ENCODE measurements around the gene PRICKLE2. TPM values are rescaled to one million over a fixed set of nuclear protein-coding genes. Genes with fewer than 3 reads are reported as not detected.

PRICKLE2 gene
- total RNA-seq, 1 donor from 2014 or later = 24.7 TPM

- no peak for DNase-seq (ENCODE audit: extremely low spot score, unreplicated experiment)
- peaks cover 4% of the 10 kb centered on the region for H3K4me1 Mint-ChIP-seq (ENCODE audit: unreplicated experiment)
- H3K9me3 Mint-ChIP-seq (ENCODE audit: unreplicated experiment) = no peaks in the 10 kb centered on the region
- no peak overlapping the region for H3K27ac Mint-ChIP-seq (ENCODE audit: unreplicated experiment)
- H3K27me3 Mint-ChIP-seq (ENCODE audit: unreplicated experiment) = no peaks in the 10 kb centered on the region
- no peak for TF ChIP-seq CTCF (IDR thresholded peaks at IDR 0.05)
- no peak overlapping the region for H3K4me3 Mint-ChIP-seq (ENCODE audit: unreplicated experiment)
- H3K36me3 Mint-ChIP-seq (ENCODE audit: unreplicated experiment) = no peaks in the 10 kb centered on the region
Measured at GRCh38 chr3:64046592-64046991, 178.7 kb downstream of the PRICKLE2 start.

DNA sequence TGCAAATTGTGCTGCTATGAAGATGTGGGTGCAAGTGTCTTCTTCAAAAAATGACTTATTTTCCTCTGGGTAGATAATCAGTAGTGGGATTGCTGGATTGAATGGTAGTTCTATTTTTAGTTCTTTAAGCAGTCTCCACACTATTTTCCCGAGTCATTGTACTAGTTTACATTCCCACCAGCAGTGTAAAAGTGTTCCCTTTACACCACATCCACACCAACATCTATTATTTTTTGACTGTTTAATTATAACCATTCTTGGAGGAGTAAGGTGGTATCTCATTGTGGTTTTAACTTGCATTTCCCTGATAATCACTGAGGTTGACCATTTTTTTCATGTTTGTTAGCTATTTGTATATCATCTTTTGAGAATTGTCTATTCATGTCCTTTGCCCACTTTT is 182.3 kb downstream of the PRICKLE2 start:
- no peak for TF ChIP-seq CTCF (IDR thresholded peaks at IDR 0.05)
- peaks cover 8% of the 10 kb centered on the region for H3K27me3 Mint-ChIP-seq (ENCODE audit: unreplicated experiment)
- H3K4me3 Mint-ChIP-seq (ENCODE audit: unreplicated experiment) = no peak overlapping the region
- no peaks in the 10 kb centered on the region for H3K9me3 Mint-ChIP-seq (ENCODE audit: unreplicated experiment)
- no peak for DNase-seq (ENCODE audit: extremely low spot score, unreplicated experiment)
- no peak overlapping the region for H3K27ac Mint-ChIP-seq (ENCODE audit: unreplicated experiment)
- peaks cover 4% of the 10 kb centered on the region for H3K4me1 Mint-ChIP-seq (ENCODE audit: unreplicated experiment)
- no peaks in the 10 kb centered on the region for H3K36me3 Mint-ChIP-seq (ENCODE audit: unreplicated experiment)

Other genes starting within 250 kb of the PRICKLE2 start
- 72.6 and 72.9 TPM in 2 replicates for gene PSMD6, start 202.0 kb downstream of the PRICKLE2 start, total RNA-seq